Mesendoderm (in vitro differentiated cells): ENCODE results near the gene TP73.

Experiments
- DNase-seq: peaks from one replicate; pipeline ENCODE4 v3.0.0; 2013
- H2AK5ac ChIP-seq: 2 replicates; pipeline ENCODE4 v1.6.1; 2013; ENCODE audit warnings: low read length, inconsistent platforms
- H2BK120ac ChIP-seq: 2 replicates; pipeline ENCODE4 v1.6.1; 2013; ENCODE audit warnings: low read depth, mild to moderate bottlenecking, low read length, moderate library complexity, mixed read lengths
- H2BK15ac ChIP-seq: replicated peaks from 2 replicates; pipeline ENCODE4 v1.6.1; 2013; ENCODE audit warnings: low read depth, mild to moderate bottlenecking, moderate library complexity
- H2BK5ac ChIP-seq: 2 replicates; pipeline ENCODE4 v1.6.1; 2013; ENCODE audit warnings: low read length, inconsistent platforms
- H3K18ac ChIP-seq: 2 replicates; pipeline ENCODE4 v1.6.1; 2013; ENCODE audit warnings: mild to moderate bottlenecking, low read length, mixed read lengths
- H3K23ac ChIP-seq: one replicate; pipeline ENCODE4 v1.6.1; 2013; ENCODE audit warnings: low read length
- H3K27ac ChIP-seq: 2 replicates; pipeline ENCODE4 v1.5.1; 2013; ENCODE audit warnings: low read depth, mild to moderate bottlenecking, inconsistent platforms, low read length, moderate library complexity
- H3K27me3 ChIP-seq: 2 replicates; pipeline ENCODE4 v1.6.1; 2013; ENCODE audit warnings: low read length, control low read depth, mild to moderate bottlenecking, inconsistent platforms; ENCODE audit not compliant: insufficient read depth, poor library complexity
- H3K36me3 ChIP-seq: 2 replicates; pipeline ENCODE4 v1.6.1; 2013; ENCODE audit warnings: low read length, inconsistent platforms; ENCODE audit not compliant: control insufficient read depth, insufficient read depth
- H3K4ac ChIP-seq: one replicate; pipeline ENCODE4 v1.6.1; 2013; ENCODE audit warnings: low read depth, mild to moderate bottlenecking, low read length, moderate library complexity
- H3K4me1 ChIP-seq: 2 replicates; pipeline ENCODE4 v1.6.1; 2013; ENCODE audit warnings: low read depth, low read length, inconsistent platforms; ENCODE audit not compliant: control insufficient read depth
- H3K4me2 ChIP-seq: 2 replicates; pipeline ENCODE4 v1.6.1; 2013; ENCODE audit warnings: low read length
- H3K4me3 ChIP-seq: 2 replicates; pipeline ENCODE4 v1.5.1; 2013; ENCODE audit warnings: mild to moderate bottlenecking, low read length
- H3K56ac ChIP-seq: one replicate; pipeline ENCODE4 v1.6.1; 2013; ENCODE audit warnings: low read length
- H3K79me1 ChIP-seq: 2 replicates; pipeline ENCODE4 v1.6.1; 2013; ENCODE audit warnings: low read length, inconsistent platforms
- H3K79me2 ChIP-seq: 2 replicates; pipeline ENCODE4 v1.6.1; 2013; ENCODE audit warnings: mild to moderate bottlenecking, low read length; ENCODE audit not compliant: control insufficient read depth, insufficient read depth
- H3K9ac ChIP-seq: 2 replicates; pipeline ENCODE4 v1.6.1; 2013; ENCODE audit warnings: low read length, inconsistent platforms
- H4K5ac ChIP-seq: one replicate; pipeline ENCODE4 v1.6.1; 2013; ENCODE audit warnings: low read length
- H4K8ac ChIP-seq: one replicate; pipeline ENCODE4 v1.6.1; 2013; ENCODE audit warnings: low read depth, mild to moderate bottlenecking, control low read depth, low read length, moderate library complexity
- WGBS: extraction: QIAGEN DNeasy Blood & Tissue Kit; methylation state at CpG from one replicate; pipeline ENCODE4 v1.1.7; 2013; ENCODE audit warnings: low lambda C conversion rate, missing lambda C conversion rate; ENCODE audit not compliant: insufficient coverage; ENCODE audit errors: extremely low coverage; 5-methylcytosine and 5-hydroxymethylcytosine counted together

Gene TP73

GRCh38 chr1:3669971-3670431 is 17.7 kb downstream of the TP73 start:
- no peak overlapping the region for H4K5ac ChIP-seq
- H3K27ac ChIP-seq, result no peak overlapping the region
- no peaks in the 10 kb centered on the region for H3K79me1 ChIP-seq
- no peak overlapping the region for H2AK5ac ChIP-seq
- H4K8ac ChIP-seq, result no peak overlapping the region
- H3K79me2 ChIP-seq, result no peaks in the 10 kb centered on the region
- H2BK15ac ChIP-seq, result no peak overlapping the region
- DNase-seq, result no peak
- H3K4me1 ChIP-seq, result no peaks in the 10 kb centered on the region
- H2BK5ac ChIP-seq, result no peak overlapping the region
- H3K27me3 ChIP-seq, result no peaks in the 10 kb centered on the region
- H3K18ac ChIP-seq, result no peak overlapping the region
- H3K56ac ChIP-seq, result no peak overlapping the region
- no peak overlapping the region for H2BK120ac ChIP-seq
- no peak overlapping the region for H3K23ac ChIP-seq
- H3K36me3 ChIP-seq, result no peaks in the 10 kb centered on the region
- no CpG with 5 or more reads among the region's 9 CpGs for WGBS
- no peak overlapping the region for H3K4ac ChIP-seq
- no peak overlapping the region for H3K9ac ChIP-seq
- no peak overlapping the region for H3K4me2 ChIP-seq
- H3K4me3 ChIP-seq, result no peak overlapping the region

GRCh38 chr1:3670823-3671265 is 18.5 kb downstream of the TP73 start:
- H2BK120ac ChIP-seq, result no peak overlapping the region
- H2AK5ac ChIP-seq, result no peak overlapping the region
- no peak overlapping the region for H4K5ac ChIP-seq
- no peak overlapping the region for H2BK15ac ChIP-seq
- no peaks in the 10 kb centered on the region for H3K79me2 ChIP-seq
- no peak overlapping the region for H3K23ac ChIP-seq
- H4K8ac ChIP-seq, result no peak overlapping the region
- no peak overlapping the region for H3K56ac ChIP-seq
- no peak overlapping the region for H3K4ac ChIP-seq
- no peak overlapping the region for H3K4me3 ChIP-seq
- H3K36me3 ChIP-seq, result no peaks in the 10 kb centered on the region
- no peaks in the 10 kb centered on the region for H3K4me1 ChIP-seq
- no peaks in the 10 kb centered on the region for H3K79me1 ChIP-seq
- H3K18ac ChIP-seq, result no peak overlapping the region
- no peak overlapping the region for H3K27ac ChIP-seq
- H2BK5ac ChIP-seq, result no peak overlapping the region
- no peaks in the 10 kb centered on the region for H3K27me3 ChIP-seq
- H3K9ac ChIP-seq, result no peak overlapping the region
- DNase-seq, result no peak
- WGBS, result no CpG with 5 or more reads among the region's 15 CpGs
- no peak overlapping the region for H3K4me2 ChIP-seq

GRCh38 chr1:3671371-3672180 is 19.3 kb downstream of the TP73 start:
- no peak overlapping the region for H4K8ac ChIP-seq
- no CpG with 5 or more reads among the region's 29 CpGs for WGBS
- no peak overlapping the region for H3K4me2 ChIP-seq
- no peak overlapping the region for H2BK5ac ChIP-seq
- no peak overlapping the region for H2AK5ac ChIP-seq
- no peak overlapping the region for H3K23ac ChIP-seq
- no peaks in the 10 kb centered on the region for H3K79me1 ChIP-seq
- H3K79me2 ChIP-seq, result no peaks in the 10 kb centered on the region
- H4K5ac ChIP-seq, result no peak overlapping the region
- H3K4ac ChIP-seq, result no peak overlapping the region
- H2BK15ac ChIP-seq, result no peak overlapping the region
- no peak overlapping the region for H3K56ac ChIP-seq
- no peaks in the 10 kb centered on the region for H3K4me1 ChIP-seq
- no peak for DNase-seq
- H3K27me3 ChIP-seq, result no peaks in the 10 kb centered on the region
- H3K9ac ChIP-seq, result no peak overlapping the region
- H2BK120ac ChIP-seq, result no peak overlapping the region
- H3K27ac ChIP-seq, result no peak overlapping the region
- H3K4me3 ChIP-seq, result no peak overlapping the region
- no peaks in the 10 kb centered on the region for H3K36me3 ChIP-seq
- no peak overlapping the region for H3K18ac ChIP-seq

GRCh38 chr1:3672231-3672970 is 20.1 kb downstream of the TP73 start:
- Histone ChIP-seq H2BK5ac (no peak overlapping the region), H4K8ac (no peak overlapping the region), H4K5ac (no peak overlapping the region), H3K18ac (no peak overlapping the region), H3K4me1 (no peaks in the 10 kb centered on the region), H3K4me2 (no peak overlapping the region), H2BK15ac (no peak overlapping the region), H3K79me2 (no peaks in the 10 kb centered on the region), H2AK5ac (no peak overlapping the region), H3K27me3 (no peaks in the 10 kb centered on the region), H3K9ac (no peak overlapping the region), H3K27ac (no peak overlapping the region), H3K36me3 (no peaks in the 10 kb centered on the region), H3K56ac (no peak overlapping the region), H3K4ac (no peak overlapping the region), H3K23ac (no peak overlapping the region), H2BK120ac (no peak overlapping the region), H3K4me3 (no peak overlapping the region), H3K79me1 (no peaks in the 10 kb centered on the region)
- WGBS, result no CpG with 5 or more reads among the region's 21 CpGs
- no peak for DNase-seq

- no peak overlapping the region for H2BK120ac ChIP-seq
Measured at GRCh38 chr1:3672971-3673361, 20.6 kb downstream of the TP73 start.

More at GRCh38 chr1:3672971-3673361, 20.6 kb downstream of the TP73 start:
- Histone ChIP-seq H3K9ac (no peak overlapping the region), H3K36me3 (no peaks in the 10 kb centered on the region), H3K79me1 (no peaks in the 10 kb centered on the region), H2AK5ac (no peak overlapping the region), H4K5ac (no peak overlapping the region), H3K4me1 (no peaks in the 10 kb centered on the region), H2BK15ac (no peak overlapping the region), H3K23ac (no peak overlapping the region), H3K79me2 (no peaks in the 10 kb centered on the region), H3K18ac (no peak overlapping the region), H3K27ac (no peak overlapping the region), H2BK5ac (no peak overlapping the region), H3K56ac (no peak overlapping the region), H3K4me2 (no peak overlapping the region), H3K4me3 (no peak overlapping the region), H3K27me3 (no peaks in the 10 kb centered on the region), H3K4ac (no peak overlapping the region), H4K8ac (no peak overlapping the region)
- WGBS, result no CpG with 5 or more reads among the region's 17 CpGs
- DNase-seq, result no peak
